B cell (primary cell): ENCODE results near the gene CFLAR. TPM values are rescaled to one million over a fixed set of nuclear protein-coding genes. Genes with fewer than 3 reads are reported as not detected.

Experiments used
- ATAC-seq: fragments of 200-7000 bp; cut with Tn5 transposase; one replicate; pipeline ENCODE4 v1.10.0; 2021; ENCODE audit warnings: low read depth, mild to moderate bottlenecking, moderate number of reproducible peaks, moderate library complexity
- CTCF ChIA-PET: fragments of 350-600 bp; sonication (Branson Sonifier 250); formaldehyde crosslinking; loops from one replicate; lab custom pipeline; 2021; ENCODE audit warnings: antibody characterized with exemption, inconsistent platforms; lab: Charles Lee
- POLR2A ChIA-PET: fragments of 350-600 bp; sonication (Branson Sonifier 250); formaldehyde crosslinking; loops from one replicate; lab custom pipeline; 2021; ENCODE audit warnings: antibody characterized with exemption; lab: Charles Lee
- DNase-seq: peaks from one replicate; pipeline ENCODE4 v3.0.0; 2013
- H2AFZ ChIP-seq: 2 replicates; pipeline ENCODE4 v1.6.1; 2012; ENCODE audit warnings: mild to moderate bottlenecking, low read depth, low read length; ENCODE audit not compliant: insufficient read depth, poor library complexity, severe bottlenecking
- H3K27ac ChIP-seq, 2 donors: 1 replicate in 1 of 2; 2 replicates in 1 of 2; pipeline ENCODE4 v1.5.1; 2012 to 2013; ENCODE audit warnings: low read length in 2 of 2, mild to moderate bottlenecking in 2 of 2, moderate library complexity in 1 of 2
- H3K27me3 ChIP-seq, 4 experiments: fragments of 200-600 bp in 1 of 4; sonication (generic) in 1 of 4; replicated peaks in 1 of 4; 1 replicate in 2 of 4; 2 replicates in 2 of 4; pipeline versions ENCODE4 v1.6.1 to v1.7.0; 2013 to 2016; ENCODE audit warnings: low read length in 3 of 4, mild to moderate bottlenecking in 2 of 4, mixed read lengths in 1 of 4, moderate library complexity in 1 of 4; ENCODE audit not compliant: insufficient read depth in 4 of 4, control insufficient read depth in 3 of 4; ENCODE audit errors: control extremely low read depth in 1 of 4
- H3K36me3 ChIP-seq, 2 experiments: replicated peaks in 1 of 2; 1 replicate in 1 of 2; 2 replicates in 1 of 2; pipeline versions ENCODE4 v1.6.1 to v1.7.1; 2013; ENCODE audit warnings: low read length in 1 of 2; ENCODE audit not compliant: insufficient read depth in 2 of 2, control insufficient read depth in 1 of 2; ENCODE audit errors: control extremely low read depth in 1 of 2, extremely low read depth in 1 of 2
- H3K4me1 ChIP-seq, 2 donors: fragments of 200-600 bp in 1 of 2; sonication (generic) in 1 of 2; 1 replicate in 1 of 2; 2 replicates in 1 of 2; pipeline versions ENCODE4 v1.5.1 to v1.6.1; 2013 to 2017; ENCODE audit warnings: low read length in 2 of 2; ENCODE audit not compliant: control insufficient read depth in 2 of 2, insufficient read depth in 2 of 2
- H3K4me2 ChIP-seq: replicated peaks from 2 replicates; pipeline ENCODE3; 2012; ENCODE audit warnings: mild to moderate bottlenecking, low read depth, low read length; ENCODE audit not compliant: poor library complexity, severe bottlenecking
- H3K4me3 ChIP-seq, 5 experiments: fragments of 200-600 bp in 1 of 5; sonication (generic) in 1 of 5; 1 replicate in 3 of 5; 2 replicates in 2 of 5; pipeline versions ENCODE4 v1.5.1 to v1.7.0; 2011 to 2016; ENCODE audit warnings: low read length in 4 of 5, mild to moderate bottlenecking in 4 of 5, low read depth in 2 of 5, control low read depth in 1 of 5, moderate library complexity in 1 of 5; ENCODE audit not compliant: insufficient read depth in 1 of 5; ENCODE audit errors: control extremely low read depth in 1 of 5, extremely low read depth in 1 of 5
- H3K79me2 ChIP-seq: fragments of 200-600 bp; sonication (generic); one replicate; pipeline ENCODE4 v1.6.0; 2016; ENCODE audit warnings: low read length; ENCODE audit not compliant: control insufficient read depth, insufficient read depth
- H3K9ac ChIP-seq: fragments of 200-600 bp; sonication (generic); 2 replicates; pipeline ENCODE4 v1.6.1; 2017; ENCODE audit warnings: mild to moderate bottlenecking, low read length, moderate library complexity
- H3K9me3 ChIP-seq, 3 donors: one replicate each; pipeline versions ENCODE4 v1.6.1 to v1.7.1; 2013; ENCODE audit warnings: low read length in 2 of 3; ENCODE audit not compliant: control insufficient read depth in 2 of 3, insufficient read depth in 1 of 3; ENCODE audit errors: control extremely low read depth in 1 of 3
- H4K20me1 ChIP-seq: 2 replicates; pipeline ENCODE4 v1.6.0; 2012; ENCODE audit warnings: mild to moderate bottlenecking, low read length; ENCODE audit not compliant: insufficient read depth, control insufficient read depth, poor library complexity, severe bottlenecking
- H3K27ac Mint-ChIP-seq: one replicate; pipeline ENCODE4 v1.8.0; 2021; ENCODE audit warnings: mixed read lengths
- H3K27me3 Mint-ChIP-seq: one replicate; pipeline ENCODE4 v1.8.0; 2021; ENCODE audit warnings: mixed read lengths
- H3K4me1 Mint-ChIP-seq: one replicate; pipeline ENCODE4 v1.8.0; 2021; ENCODE audit warnings: mixed read lengths
- H3K4me3 Mint-ChIP-seq: one replicate; pipeline ENCODE4 v1.8.0; 2021; ENCODE audit warnings: mixed read lengths
- H3K9me3 Mint-ChIP-seq: one replicate; pipeline ENCODE4 v1.8.0; 2022; ENCODE audit warnings: mixed read lengths; ENCODE audit not compliant: insufficient read depth
- EZH2 ChIP-seq: IDR thresholded peaks from 2 replicates; pipeline ENCODE4 v1.6.1; 2012; ENCODE audit warnings: borderline replicate concordance, low read depth, mild to moderate bottlenecking, moderate library complexity, low read length; ENCODE audit not compliant: insufficient read depth, poor library complexity, severe bottlenecking
- WGBS: methylation state at CpG from one replicate; pipeline ENCODE4 v1.1.5; 2013; ENCODE audit warnings: missing lambda C conversion rate; ENCODE audit not compliant: insufficient coverage; 5-methylcytosine and 5-hydroxymethylcytosine counted together
- intact Hi-C: fragments of 100-400 bp; cut with micrococcal nuclease; formaldehyde crosslinking; loops from one replicate; pipeline ENCODE4 v1.10.0; 2022
- polyA plus RNA-seq: library from polyadenylated mRNA; depleted of rRNA; stranded (reverse); fragments of >200 nt; gene quantifications from 2 replicates; pipeline ENCODE4 v1.2.3, GENCODE V29; 2012
- total RNA-seq, 2 donors: library from RNA; stranded (reverse); fragments of 120-200 nt in 1 of 2; gene quantifications; 1 replicate in 1 of 2; 2 replicates in 1 of 2; pipeline versions ENCODE4 v1.2.3 to v1.2.4, GENCODE V29; 2013 to 2022
- TF ChIP-seq, protein P1 (sequence below): fragments of 200-600 bp; IDR thresholded peaks from one replicate; pipeline ENCODE4 v1.8.0; 2022; ENCODE audit warnings: antibody characterized with exemption, mild to moderate bottlenecking

CFLAR gene
- total and polyA plus RNA-seq, 2 donors (not counting 1 experiment from before 2014, with no cell fraction given): 58.4 to 216 TPM

DNA sequence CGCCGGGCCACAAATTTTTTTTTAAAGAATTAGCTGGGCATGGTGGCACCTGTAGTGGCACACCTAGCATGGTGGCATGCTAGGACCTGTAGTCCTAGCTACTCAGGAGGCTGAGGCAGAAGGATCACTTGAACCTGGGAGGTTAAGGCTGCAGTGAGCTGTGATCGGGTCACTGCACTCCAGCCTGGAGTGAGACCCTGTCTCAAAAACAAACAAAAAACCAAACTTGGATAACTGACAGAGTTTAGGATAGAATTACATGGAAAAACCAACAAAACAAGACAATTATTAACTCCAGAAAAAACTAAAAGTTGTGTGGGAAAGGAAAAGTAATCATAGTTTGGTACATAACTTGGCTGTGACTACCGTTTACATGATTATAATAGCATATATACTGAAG is 1.6 kb upstream of the CFLAR start:
- Mint-ChIP-seq H3K4me3 (peak overlapping the region; percentile 98), H3K9me3 (no peaks in the 10 kb centered on the region), H3K4me1 (peaks cover 45% of the 10 kb centered on the region), H3K27ac (peak overlapping the region; percentile 83), H3K27me3 (no peaks in the 10 kb centered on the region)
- TF ChIP-seq, protein P1, sequence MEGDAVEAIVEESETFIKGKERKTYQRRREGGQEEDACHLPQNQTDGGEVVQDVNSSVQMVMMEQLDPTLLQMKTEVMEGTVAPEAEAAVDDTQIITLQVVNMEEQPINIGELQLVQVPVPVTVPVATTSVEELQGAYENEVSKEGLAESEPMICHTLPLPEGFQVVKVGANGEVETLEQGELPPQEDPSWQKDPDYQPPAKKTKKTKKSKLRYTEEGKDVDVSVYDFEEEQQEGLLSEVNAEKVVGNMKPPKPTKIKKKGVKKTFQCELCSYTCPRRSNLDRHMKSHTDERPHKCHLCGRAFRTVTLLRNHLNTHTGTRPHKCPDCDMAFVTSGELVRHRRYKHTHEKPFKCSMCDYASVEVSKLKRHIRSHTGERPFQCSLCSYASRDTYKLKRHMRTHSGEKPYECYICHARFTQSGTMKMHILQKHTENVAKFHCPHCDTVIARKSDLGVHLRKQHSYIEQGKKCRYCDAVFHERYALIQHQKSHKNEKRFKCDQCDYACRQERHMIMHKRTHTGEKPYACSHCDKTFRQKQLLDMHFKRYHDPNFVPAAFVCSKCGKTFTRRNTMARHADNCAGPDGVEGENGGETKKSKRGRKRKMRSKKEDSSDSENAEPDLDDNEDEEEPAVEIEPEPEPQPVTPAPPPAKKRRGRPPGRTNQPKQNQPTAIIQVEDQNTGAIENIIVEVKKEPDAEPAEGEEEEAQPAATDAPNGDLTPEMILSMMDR: no peak
- no peak for TF ChIP-seq EZH2
- intact Hi-C loops: no loop called here
- peak overlapping the region; percentile 87 for H3K4me2 ChIP-seq
- H3K79me2 ChIP-seq: peaks cover 33% of the 10 kb centered on the region
- peak overlapping the region in 1 of 2 donors; percentile 16 for H3K27ac ChIP-seq
- CTCF ChIA-PET: interaction anchor here (1.8 to 5.4 kb wide), 3 partner anchors 45 to 118 kb away, joined by 4 to 100 read pairs (median 69); no protein-coding TSS in a partner anchor
- H3K27me3 ChIP-seq: no peaks in the 10 kb centered on the region
- peaks cover 0 to 2% of the 10 kb centered on the region in 2 experiments for H3K36me3 ChIP-seq
- peaks cover 24 to 38% of the 10 kb centered on the region in 2 donors for H3K4me1 ChIP-seq
- H2AFZ ChIP-seq: no peak overlapping the region
- DNase-seq (no peak), ATAC-seq (no peak)
- POLR2A ChIA-PET: no interaction called here
- peaks cover 0 to 5% (median 0%) of the 10 kb centered on the region in 3 donors for H3K9me3 ChIP-seq
- H4K20me1 ChIP-seq: no peaks in the 10 kb centered on the region
- 100% methylated on average over 2 of the region's 4 CpGs for WGBS
- H3K4me3 ChIP-seq: peak overlapping the region in 1 of 5 experiments; percentile 93
- no peak overlapping the region for H3K9ac ChIP-seq

DNA sequence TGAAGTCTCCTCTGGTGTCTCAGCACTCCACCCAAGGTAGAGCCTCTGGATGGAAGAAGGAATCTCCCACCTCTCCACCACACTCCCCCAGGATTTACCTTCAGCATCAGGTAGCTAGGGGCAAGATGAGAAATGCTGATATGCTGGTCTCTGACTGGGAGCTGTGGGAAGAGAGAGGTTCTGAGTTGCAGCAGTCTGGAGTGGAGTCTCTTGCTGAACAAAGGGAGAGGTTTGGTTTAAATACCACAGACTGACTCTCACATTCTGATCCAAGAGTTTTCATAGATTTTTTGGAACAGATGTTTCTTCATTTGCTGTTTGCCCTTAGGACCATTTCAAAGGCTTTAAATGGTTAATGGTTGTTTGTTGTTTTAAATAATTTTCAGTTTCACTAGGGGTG is 1.1 kb upstream of the CFLAR start:
- no peak overlapping the region for H2AFZ ChIP-seq
- no peaks in the 10 kb centered on the region for H3K27me3 ChIP-seq
- Mint-ChIP-seq H3K4me3 (peak overlapping the region; percentile 98), H3K9me3 (no peaks in the 10 kb centered on the region), H3K27ac (peak overlapping the region; percentile 83), H3K27me3 (no peaks in the 10 kb centered on the region), H3K4me1 (peaks cover 48% of the 10 kb centered on the region)
- H3K4me2 ChIP-seq: peak overlapping the region; percentile 87
- ChIA-PET CTCF (interaction anchor here (0.8 to 5.4 kb wide), 10 partner anchors 17 to 250 kb away, joined by 3 to 100 read pairs (median 4); partner anchors contain the start of genes CLK1, HYCC2 and NDUFB3), POLR2A (interaction anchor here (0.7 to 1.2 kb wide), 3 partner anchors 46 to 336 kb away, joined by 3 to 5 read pairs (median 3); partner anchors contain the start of gene TRAK2)
- H3K27ac ChIP-seq: peak overlapping the region in 1 of 2 donors; percentile 94
- H3K4me1 ChIP-seq: peaks cover 29 to 41% of the 10 kb centered on the region in 2 donors
- peaks cover 38% of the 10 kb centered on the region for H3K79me2 ChIP-seq
- peak overlapping the region in 1 of 5 experiments; percentile 93 for H3K4me3 ChIP-seq
- ATAC-seq (no peak), DNase-seq (no peak)
- peak overlapping the region; percentile 99 for H3K9ac ChIP-seq
- H3K36me3 ChIP-seq: peaks cover 0 to 2% of the 10 kb centered on the region in 2 experiments
- intact Hi-C loops: loop anchor here (5.0 kb wide), 2 partner anchors 303 to 403 kb away; partner anchors contain the start of gene BZW1
- no peaks in the 10 kb centered on the region for H4K20me1 ChIP-seq
- TF ChIP-seq, protein P1: no peak
- no peak for TF ChIP-seq EZH2
- peaks cover 0 to 5% (median 0%) of the 10 kb centered on the region in 3 donors for H3K9me3 ChIP-seq
